ENCODE measurements around the gene CADM1. TPM values are rescaled to one million over a fixed set of nuclear protein-coding genes. Genes with fewer than 3 reads are reported as not detected.

The CADM1 gene
- total and polyA plus RNA-seq, 2 donors: 14.9 to 76.0 TPM

- Histone ChIP-seq H3K4me3 (ENCODE audit: low read depth, low read length) (no peak overlapping the region), H3K27ac (ENCODE audit: low read depth) (no peak overlapping the region), H3K36me3 (ENCODE audit: insufficient read depth) (no peaks in the 10 kb centered on the region), H3K4me1 (ENCODE audit: insufficient read depth) (no peaks in the 10 kb centered on the region)
- DNase-seq (ENCODE audit: extremely low spot score): no peak
These were observed 312.5 kb downstream of the CADM1 start for GRCh38 chr11:115191761-115192160.

GRCh38 chr11:115190196-115190595, 314.0 kb downstream of the CADM1 start:
- no peak overlapping the region for H3K4me3 ChIP-seq (ENCODE audit: low read depth, low read length)
- no peaks in the 10 kb centered on the region for H3K4me1 ChIP-seq (ENCODE audit: insufficient read depth)
- no peaks in the 10 kb centered on the region for H3K36me3 ChIP-seq (ENCODE audit: insufficient read depth)
- no peak overlapping the region for H3K27ac ChIP-seq (ENCODE audit: low read depth)
- DNase-seq (ENCODE audit: extremely low spot score): no peak
- 98% methylated on average over 1 of the region's 1 CpG for WGBS

GRCh38 chr11:115188898-115189278, 315.3 kb downstream of the CADM1 start:
- Histone ChIP-seq H3K4me1 (ENCODE audit: insufficient read depth) (no peaks in the 10 kb centered on the region), H3K4me3 (ENCODE audit: low read depth, low read length) (no peak overlapping the region), H3K27ac (ENCODE audit: low read depth) (no peak overlapping the region), H3K36me3 (ENCODE audit: insufficient read depth) (no peaks in the 10 kb centered on the region)
- DNase-seq (ENCODE audit: extremely low spot score): no peak
- 95% methylated on average over 4 of the region's 4 CpGs for WGBS

- 96% methylated on average over 6 of the region's 6 CpGs for WGBS
- Histone ChIP-seq H3K4me3 (ENCODE audit: low read depth, low read length) (no peak overlapping the region), H3K36me3 (ENCODE audit: insufficient read depth) (no peaks in the 10 kb centered on the region), H3K4me1 (ENCODE audit: insufficient read depth) (no peaks in the 10 kb centered on the region), H3K27ac (ENCODE audit: low read depth) (no peak overlapping the region)
- no peak for DNase-seq (ENCODE audit: extremely low spot score)
These were observed 315.9 kb downstream of the CADM1 start for GRCh38 chr11:115188188-115188897.

- no peaks in the 10 kb centered on the region for H3K4me1 ChIP-seq (ENCODE audit: insufficient read depth)
- H3K27ac ChIP-seq (ENCODE audit: low read depth): no peak overlapping the region
- no peak overlapping the region for H3K4me3 ChIP-seq (ENCODE audit: low read depth, low read length)
- WGBS: 48% methylated on average over 5 of the region's 5 CpGs
- no peaks in the 10 kb centered on the region for H3K36me3 ChIP-seq (ENCODE audit: insufficient read depth)
- DNase-seq (ENCODE audit: extremely low spot score): no peak
These were observed 318.3 kb downstream of the CADM1 start for GRCh38 chr11:115185931-115186330.

GRCh38 chr11:115185507-115185906, 318.7 kb downstream of the CADM1 start:
- no peaks in the 10 kb centered on the region for H3K4me1 ChIP-seq (ENCODE audit: insufficient read depth)
- WGBS: 80% methylated on average over 4 of the region's 4 CpGs
- no peaks in the 10 kb centered on the region for H3K36me3 ChIP-seq (ENCODE audit: insufficient read depth)
- H3K4me3 ChIP-seq (ENCODE audit: low read depth, low read length): no peak overlapping the region
- no peak for DNase-seq (ENCODE audit: extremely low spot score)
- no peak overlapping the region for H3K27ac ChIP-seq (ENCODE audit: low read depth)

GRCh38 chr11:115184901-115185300, 319.3 kb downstream of the CADM1 start:
- 93% methylated on average over 5 of the region's 5 CpGs for WGBS
- Histone ChIP-seq H3K36me3 (ENCODE audit: insufficient read depth) (no peaks in the 10 kb centered on the region), H3K27ac (ENCODE audit: low read depth) (no peak overlapping the region), H3K4me1 (ENCODE audit: insufficient read depth) (no peaks in the 10 kb centered on the region), H3K4me3 (ENCODE audit: low read depth, low read length) (no peak overlapping the region)
- DNase-seq (ENCODE audit: extremely low spot score): no peak

GRCh38 chr11:115183830-115184229, 320.4 kb downstream of the CADM1 start:
- no peak for DNase-seq (ENCODE audit: extremely low spot score)
- H3K36me3 ChIP-seq (ENCODE audit: insufficient read depth): no peaks in the 10 kb centered on the region
- WGBS: 73% methylated on average over 6 of the region's 6 CpGs
- no peak overlapping the region for H3K4me3 ChIP-seq (ENCODE audit: low read depth, low read length)
- H3K27ac ChIP-seq (ENCODE audit: low read depth): no peak overlapping the region
- H3K4me1 ChIP-seq (ENCODE audit: insufficient read depth): no peaks in the 10 kb centered on the region

- Histone ChIP-seq H3K4me3 (ENCODE audit: low read depth, low read length) (no peak overlapping the region), H3K36me3 (ENCODE audit: insufficient read depth) (no peaks in the 10 kb centered on the region), H3K4me1 (ENCODE audit: insufficient read depth) (no peaks in the 10 kb centered on the region), H3K27ac (ENCODE audit: low read depth) (no peak overlapping the region)
- 64% methylated on average over 4 of the region's 4 CpGs for WGBS
- DNase-seq (ENCODE audit: extremely low spot score): no peak
These were observed 321.1 kb downstream of the CADM1 start for GRCh38 chr11:115183136-115183535.

GRCh38 chr11:115182282-115182955, 321.8 kb downstream of the CADM1 start:
- Histone ChIP-seq H3K4me3 (ENCODE audit: low read depth, low read length) (no peak overlapping the region), H3K27ac (ENCODE audit: low read depth) (no peak overlapping the region), H3K36me3 (ENCODE audit: insufficient read depth) (no peaks in the 10 kb centered on the region), H3K4me1 (ENCODE audit: insufficient read depth) (no peaks in the 10 kb centered on the region)
- no peak for DNase-seq (ENCODE audit: extremely low spot score)
- WGBS: 74% methylated on average over 7 of the region's 7 CpGs

- WGBS: 82% methylated on average over 12 of the region's 12 CpGs
- H3K4me1 ChIP-seq (ENCODE audit: insufficient read depth): no peaks in the 10 kb centered on the region
- no peak overlapping the region for H3K27ac ChIP-seq (ENCODE audit: low read depth)
- H3K36me3 ChIP-seq (ENCODE audit: insufficient read depth): no peaks in the 10 kb centered on the region
- no peak for DNase-seq (ENCODE audit: extremely low spot score)
- H3K4me3 ChIP-seq (ENCODE audit: low read depth, low read length): no peak overlapping the region
These were observed 322.7 kb downstream of the CADM1 start for GRCh38 chr11:115181538-115181937.

- no peak overlapping the region for H3K4me3 ChIP-seq (ENCODE audit: low read depth, low read length)
- H3K4me1 ChIP-seq (ENCODE audit: insufficient read depth): no peaks in the 10 kb centered on the region
- no peaks in the 10 kb centered on the region for H3K36me3 ChIP-seq (ENCODE audit: insufficient read depth)
- WGBS: 75% methylated on average over 7 of the region's 7 CpGs
- no peak overlapping the region for H3K27ac ChIP-seq (ENCODE audit: low read depth)
- DNase-seq (ENCODE audit: extremely low spot score): no peak
These were observed 323.9 kb downstream of the CADM1 start for GRCh38 chr11:115180272-115180671.

GRCh38 chr11:115179636-115180035, 324.6 kb downstream of the CADM1 start:
- 66% methylated on average over 3 of the region's 3 CpGs for WGBS
- no peak overlapping the region for H3K27ac ChIP-seq (ENCODE audit: low read depth)
- H3K4me3 ChIP-seq (ENCODE audit: low read depth, low read length): no peak overlapping the region
- H3K4me1 ChIP-seq (ENCODE audit: insufficient read depth): no peaks in the 10 kb centered on the region
- DNase-seq (ENCODE audit: extremely low spot score): no peak
- no peaks in the 10 kb centered on the region for H3K36me3 ChIP-seq (ENCODE audit: insufficient read depth)

GRCh38 chr11:115178705-115179104, 325.5 kb downstream of the CADM1 start:
- Histone ChIP-seq H3K4me3 (ENCODE audit: low read depth, low read length) (no peak overlapping the region), H3K36me3 (ENCODE audit: insufficient read depth) (no peaks in the 10 kb centered on the region), H3K4me1 (ENCODE audit: insufficient read depth) (no peaks in the 10 kb centered on the region), H3K27ac (ENCODE audit: low read depth) (no peak overlapping the region)
- no peak for DNase-seq (ENCODE audit: extremely low spot score)
- WGBS: 84% methylated on average over 14 of the region's 14 CpGs
